H1 (cell line): Measurements from ENCODE around the gene FGF10.

ENCODE experiments used
- CHD2 ChIP-seq: IDR thresholded peaks from 2 replicates; pipeline ENCODE4 v1.6.1; 2012; ENCODE audit warnings: low read length, improper control_type of control experiment
- CTCF ChIP-seq, 3 experiments: IDR thresholded peaks; 1 replicate in 2 of 3; 2 replicates in 1 of 3; pipeline versions ENCODE4 v1.5.1 to v1.6.1; 2011; ENCODE audit warnings: low read length in 3 of 3, mild to moderate bottlenecking in 3 of 3, inconsistent platforms in 2 of 3, low read depth in 1 of 3, moderate library complexity in 1 of 3; ENCODE audit not compliant: insufficient read depth in 1 of 3; ENCODE audit errors: control extremely low read depth in 1 of 3
- EP300 ChIP-seq, 2 experiments: IDR thresholded peaks; 1 replicate in 1 of 2; 2 replicates in 1 of 2; pipeline ENCODE4 v1.6.1; 2011 to 2012; ENCODE audit warnings: low read depth in 2 of 2, low read length in 2 of 2, mild to moderate bottlenecking in 2 of 2, borderline replicate concordance in 1 of 2, inconsistent platforms in 1 of 2, moderate library complexity in 1 of 2
- EZH2 ChIP-seq: fragments of 200-600 bp; sonication (generic); IDR thresholded peaks from 2 replicates; pipeline ENCODE4 v1.7.1; 2012; ENCODE audit warnings: low read depth, mild to moderate bottlenecking, moderate library complexity, low read length, inconsistent platforms; ENCODE audit not compliant: severe bottlenecking
- GABPA ChIP-seq: IDR thresholded peaks from 2 replicates; pipeline ENCODE4 v1.6.1; 2011; ENCODE audit warnings: mild to moderate bottlenecking, low read length, moderate library complexity, borderline replicate concordance; ENCODE audit not compliant: insufficient read depth
- HDAC2 ChIP-seq, 2 experiments: fragments of 300-600 bp in 1 of 2; sonication (generic) in 1 of 2; IDR thresholded peaks; 2 replicates each; pipeline ENCODE4 v1.6.1; 2011 to 2012; ENCODE audit warnings: low read depth in 2 of 2, low read length in 2 of 2, mild to moderate bottlenecking in 2 of 2, moderate library complexity in 2 of 2, borderline replicate concordance in 1 of 2, inconsistent platforms in 1 of 2
- JUND ChIP-seq: IDR thresholded peaks from 2 replicates; pipeline ENCODE4 v1.6.1; 2011; ENCODE audit warnings: mild to moderate bottlenecking, improper control_type of control experiment, low read length
- MAFK ChIP-seq: IDR thresholded peaks from 2 replicates; pipeline ENCODE4 v1.6.1; 2012; ENCODE audit warnings: low read depth, mild to moderate bottlenecking, improper control_type of control experiment, low read length
- MAX ChIP-seq: IDR thresholded peaks from 2 replicates; pipeline ENCODE4 v1.6.1; 2012; ENCODE audit warnings: inconsistent platforms
- POLR2A ChIP-seq, 2 experiments: IDR thresholded peaks; 1 replicate in 1 of 2; 2 replicates in 1 of 2; pipeline ENCODE4 v1.6.1; 2011; ENCODE audit warnings: low read depth in 2 of 2, low read length in 2 of 2, mild to moderate bottlenecking in 2 of 2; ENCODE audit errors: control extremely low read depth in 1 of 2
- POLR2AphosphoS5 ChIP-seq: IDR thresholded peaks from 2 replicates; pipeline ENCODE4 v1.6.1; 2011; ENCODE audit warnings: low read depth, low read length
- SP1 ChIP-seq: IDR thresholded peaks from 2 replicates; pipeline ENCODE4 v1.6.1; 2011; ENCODE audit warnings: low read depth, low read length
- TAF1 ChIP-seq: IDR thresholded peaks from 2 replicates; pipeline ENCODE4 v1.6.1; 2011; ENCODE audit warnings: mild to moderate bottlenecking, low read depth, low read length

GRCh38 chr5:44299394-44299793, 89.8 kb downstream of the FGF10 start:
- TF ChIP-seq CTCF (IDR thresholded peaks at IDR 0.05; ENCODE audit: control extremely low read depth in 1 of 3, insufficient read depth in 1 of 3, low read depth in 1 of 3, low read length in 3 of 3) (no peak), POLR2A (IDR thresholded peaks at IDR 0.05; ENCODE audit: control extremely low read depth in 1 of 2, low read depth in 2 of 2, low read length in 2 of 2) (no peak), GABPA (no peak), HDAC2 (IDR thresholded peaks at IDR 0.05; ENCODE audit: borderline replicate concordance in 1 of 2, low read depth in 2 of 2, low read length in 2 of 2) (no peak), TAF1 (no peak), EZH2 (no peak), EP300 (IDR thresholded peaks at IDR 0.05; ENCODE audit: borderline replicate concordance in 1 of 2, low read depth in 2 of 2, low read length in 2 of 2) (no peak), MAX (no peak), CHD2 (no peak), JUND (no peak), MAFK (no peak), POLR2AphosphoS5 (no peak), SP1 (no peak)
